Heart left ventricle (tissue), 16 donors: ENCODE results near the gene FOCAD. TPM values are rescaled to one million over a fixed set of nuclear protein-coding genes. Genes with fewer than 3 reads are reported as not detected.
A peak's percentile ranks its signal among the peaks of the same experiment; 100 is the strongest.

Source experiments
- ATAC-seq, 4 donors: fragments of 200-7000 bp; cut with Tn5 transposase; one replicate each; pipeline ENCODE4 v1.9.1; 2020 to 2022; ENCODE audit warnings: moderate library complexity in 4 of 4, mild to moderate bottlenecking in 3 of 4, moderate number of reproducible peaks in 1 of 4
- DNase-seq, 5 donors: peaks; one replicate each; pipeline ENCODE4 v3.0.0-alpha.2; 2020
- H3K27ac ChIP-seq, 12 donors: fragments of 200-600 bp; sonication (generic) in 4 of 12; one replicate each; pipeline versions ENCODE4 v1.5.0 to v1.8.0; 2016 to 2022; ENCODE audit warnings: mild to moderate bottlenecking in 2 of 12
- H3K27me3 ChIP-seq, 9 donors: fragments of 200-600 bp; sonication (generic) in 2 of 9; one replicate each; pipeline versions ENCODE4 v1.5.1 to v1.8.0; 2016 to 2022; ENCODE audit warnings: mild to moderate bottlenecking in 3 of 9
- H3K36me3 ChIP-seq, 9 donors: fragments of 200-600 bp; sonication (generic) in 2 of 9; one replicate each; pipeline versions ENCODE4 v1.5.0 to v1.8.0; 2018 to 2022; ENCODE audit warnings: mild to moderate bottlenecking in 2 of 9
- H3K4me1 ChIP-seq, 12 donors: fragments of 200-600 bp; sonication (generic) in 4 of 12; one replicate each; pipeline versions ENCODE4 v1.5.0 to v1.8.0; 2016 to 2022; ENCODE audit warnings: mild to moderate bottlenecking in 3 of 12
- H3K4me3 ChIP-seq, 12 donors: fragments of 200-600 bp; sonication (generic) in 4 of 12; one replicate each; pipeline versions ENCODE4 v1.5.0 to v1.8.0; 2017 to 2022; ENCODE audit warnings: mild to moderate bottlenecking in 9 of 12, moderate library complexity in 4 of 12
- H3K9me3 ChIP-seq, 12 donors: fragments of 200-600 bp; sonication (generic) in 4 of 12; one replicate each; pipeline versions ENCODE4 v1.5.0 to v1.8.0; 2016 to 2022; ENCODE audit warnings: mild to moderate bottlenecking in 1 of 12
- CTCF ChIP-seq, 12 donors: fragments of 200-600 bp; sonication (generic) in 4 of 12; IDR thresholded peaks; one replicate each; pipeline versions ENCODE4 v1.5.0 to v1.8.0; 2018 to 2022; ENCODE audit warnings: antibody characterized with exemption in 12 of 12, mild to moderate bottlenecking in 5 of 12
- POLR2A ChIP-seq, 2 donors: fragments of 450-650 bp; IDR thresholded peaks; one replicate each; pipeline ENCODE4 v1.6.1; 2017; ENCODE audit warnings: antibody characterized with exemption in 2 of 2, mild to moderate bottlenecking in 2 of 2, moderate library complexity in 2 of 2
- WGBS, 4 donors: extraction: QIAGEN DNeasy Blood & Tissue Kit in 2 of 4; methylation state at CpG; one replicate each; pipeline versions ENCODE4 v1.1.5 to v1.1.7; 2013 to 2018; 5-methylcytosine and 5-hydroxymethylcytosine counted together
- intact Hi-C, 10 donors: fragments of 100-400 bp; cut with DNase I; formaldehyde crosslinking; loops; one replicate each; pipeline versions ENCODE4 v1.11.1 to v1.14.2; 2022
- polyA plus RNA-seq, 2 donors: library from polyadenylated mRNA; stranded (reverse); fragments of 200-250 nt; gene quantifications; one replicate each; pipeline ENCODE4 v1.2.3, GENCODE V29; 2013
- total RNA-seq, 9 donors: library from RNA; depleted of rRNA in 2 of 9; stranded (reverse); fragments of >200 nt in 2 of 9; fragmentation: NEBNext Ultra II Directional in 3 of 9; extraction: Animal tissue kit (Norgen Biotek cat#: 25700) in 3 of 9; gene quantifications; one replicate each; pipeline versions ENCODE4 v1.1.0 to v1.2.4, GENCODE V29; 2016 to 2023
- donor health status: ischemic (EF 13 %, LVEDD 7.1; RV severe dilation, severe dysfunction).
- donor health status: healthy with polysubstance abuse.
- donor health status: DM: no; HTN: yes; CAD: no.
- donor health status: DM: no; HTN: no; CAD: no.
- donor health status: ischemic (EF 25% LVEDD 6.9; RV normal size, moderate dysfunction).
- donor health status: ischemic (EF 25% LVEDD 5.7; RV mildly dilated, moderate dysfunction).
- donor health status: healthy.
- donor health status: DM: yes; HTN: yes; CAD: no.
- donor health status: ischemic (EF 35%, LVEDD 5.7; RV mildly dilated, moderate dysfunction).
- donor health status: nonischemic (EF 11% LVEDD 7.7; RV severe dilation, severe dysfunction).
- donor health status: DM: yes; HTN: yes; CAD: no.
- donor health status: PGD.
- donor health status: ischemic (EF 29% LVEDD 5.4; RV normal size, mild dysfunction).
- donor health status: nonischemic (EF 23%, LVEDD 6.1; RV moderate dilation, normal function).

Gene FOCAD
- total and polyA plus RNA-seq, 11 donors: 8.6 to 39.5 (median 28.3) TPM

GRCh38 chr9:20722221-20722620, 38.2 kb downstream of the FOCAD start:
- H3K4me3 ChIP-seq: no peak overlapping the region
- no peaks in the 10 kb centered on the region for H3K9me3 ChIP-seq
- H3K27ac ChIP-seq: peak overlapping the region in 3 of 12 donors; percentile 15 to 69 (median 48)
- WGBS, 4 donors: 30 to 45% (median 36%) methylated on average over 1 of the region's 1 CpG
- peaks cover 0 to 20% (median 5%) of the 10 kb centered on the region in 12 donors for H3K4me1 ChIP-seq
- no peaks in the 10 kb centered on the region for H3K27me3 ChIP-seq
- DNase-seq (peak in 1 of 5 donors; percentile 24), ATAC-seq (peak; percentile 92 to 98 (median 96))
- intact Hi-C loops: loop anchor here in 1 of 10 donors (10.0 kb wide), 1 partner anchor 63 kb away; no protein-coding TSS in a partner anchor
- H3K36me3 ChIP-seq: peaks cover 0 to 32% (median 9%) of the 10 kb centered on the region in 9 donors
- TF ChIP-seq POLR2A (IDR thresholded peaks at IDR 0.05) (no peak), CTCF (IDR thresholded peaks at IDR 0.05) (no peak)

GRCh38 chr9:20725675-20726074, 41.6 kb downstream of the FOCAD start:
- no peak overlapping the region for H3K27ac ChIP-seq
- no peak for TF ChIP-seq POLR2A (IDR thresholded peaks at IDR 0.05)
- H3K36me3 ChIP-seq: peaks cover 0 to 17% (median 4%) of the 10 kb centered on the region in 9 donors
- ATAC-seq (no peak), DNase-seq (no peak)
- H3K4me3 ChIP-seq: no peak overlapping the region
- H3K27me3 ChIP-seq: no peaks in the 10 kb centered on the region
- intact Hi-C loops: loop anchor here in 1 of 10 donors (10.0 kb wide), 1 partner anchor 59 kb away; no protein-coding TSS in a partner anchor
- H3K4me1 ChIP-seq: peaks cover 0 to 35% (median 12%) of the 10 kb centered on the region in 12 donors
- no peaks in the 10 kb centered on the region for H3K9me3 ChIP-seq
- 61 to 68% (median 66%) methylated on average over 3 of the region's 3 CpGs for WGBS, 4 donors

GRCh38 chr9:20726144-20726543, 42.1 kb downstream of the FOCAD start:
- intact Hi-C loops: loop anchor here in 1 of 10 donors (10.0 kb wide), 1 partner anchor 59 kb away; no protein-coding TSS in a partner anchor
- ATAC-seq: no peak
- Histone ChIP-seq H3K9me3 (no peaks in the 10 kb centered on the region), H3K4me1 (peaks cover 0 to 35% (median 12%) of the 10 kb centered on the region in 12 donors), H3K27ac (no peak overlapping the region), H3K36me3 (peaks cover 0 to 13% (median 2%) of the 10 kb centered on the region in 9 donors), H3K27me3 (no peaks in the 10 kb centered on the region), H3K4me3 (no peak overlapping the region)
- WGBS, 4 donors: 66 to 75% (median 69%) methylated on average over 2 of the region's 2 CpGs
- TF ChIP-seq POLR2A (IDR thresholded peaks at IDR 0.05) (no peak), CTCF (IDR thresholded peaks at IDR 0.05) (no peak)
- DNase-seq: no peak

- H3K9me3 ChIP-seq: no peaks in the 10 kb centered on the region
- TF ChIP-seq CTCF (IDR thresholded peaks at IDR 0.05) (no peak), POLR2A (IDR thresholded peaks at IDR 0.05) (no peak)
- peak in 1 of 4 donors; percentile 11 for ATAC-seq
Measured at GRCh38 chr9:20728493-20729220, 44.6 kb downstream of the FOCAD start.

More at GRCh38 chr9:20728493-20729220, 44.6 kb downstream of the FOCAD start:
- DNase-seq: peak in 1 of 5 donors; percentile 18
- H3K27ac ChIP-seq: no peak overlapping the region
- H3K4me3 ChIP-seq: no peak overlapping the region
- H3K27me3 ChIP-seq: no peaks in the 10 kb centered on the region
- H3K4me1 ChIP-seq: peaks cover 0 to 31% (median 10%) of the 10 kb centered on the region in 12 donors
- intact Hi-C loops: loop anchor here in 1 of 10 donors (10.0 kb wide), 1 partner anchor 56 kb away; no protein-coding TSS in a partner anchor
- peaks cover 0 to 5% (median 4%) of the 10 kb centered on the region in 9 donors for H3K36me3 ChIP-seq
